Myocyte (in vitro differentiated cells): Measurements from ENCODE around the gene PCMTD2. TPM values are rescaled to one million over a fixed set of nuclear protein-coding genes. Genes with fewer than 3 reads are reported as not detected.
"Not testable (repeated sequence)": the region's sequence is repeated elsewhere in the genome, so short reads cannot be mapped to it uniquely, and the experiment has no call there.

Experiments
- DNase-seq: peaks from one replicate; pipeline ENCODE4 v3.0.0-alpha.2; 2012; ENCODE audit warnings: low read depth
- total RNA-seq: library from RNA; depleted of rRNA; stranded (reverse); fragments of >200 nt; gene quantifications from 2 replicates; pipeline ENCODE4 v1.2.3, GENCODE V29; 2014

The PCMTD2 gene
- total RNA-seq, 1 donor from 2014 or later: 62.3 TPM

GRCh38 chr20:64285579-64286446, 30.3 kb downstream of the PCMTD2 start:
- peak; percentile 56 for DNase-seq

GRCh38 chr20:64286447-64287263, 31.1 kb downstream of the PCMTD2 start:
- not testable (repeated sequence) for DNase-seq

- DNase-seq: not testable (repeated sequence)
Observed at GRCh38 chr20:64287264-64287590, 31.7 kb downstream of the PCMTD2 start.

DNA sequence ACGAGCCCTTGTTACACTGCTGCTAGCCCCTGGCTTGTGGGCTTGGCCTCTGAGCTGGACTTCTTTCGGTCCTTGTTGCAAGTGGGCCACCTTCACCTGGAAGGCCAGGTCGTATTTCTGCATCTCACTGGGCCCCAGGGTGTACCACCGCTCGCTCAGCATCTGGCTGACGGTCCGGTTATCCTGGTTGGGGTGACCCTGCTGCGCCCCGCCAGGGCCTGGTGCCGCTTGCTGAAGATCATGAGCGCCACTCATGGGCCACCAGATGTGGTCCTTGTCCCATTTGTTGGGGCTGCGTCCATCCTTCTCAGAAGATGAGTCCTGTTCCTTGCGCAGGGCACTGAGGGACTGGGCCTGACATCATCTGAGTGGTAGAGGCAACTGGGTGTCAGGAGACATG, 36.6 kb downstream of the PCMTD2 start:
- DNase-seq: not testable (repeated sequence)

DNA sequence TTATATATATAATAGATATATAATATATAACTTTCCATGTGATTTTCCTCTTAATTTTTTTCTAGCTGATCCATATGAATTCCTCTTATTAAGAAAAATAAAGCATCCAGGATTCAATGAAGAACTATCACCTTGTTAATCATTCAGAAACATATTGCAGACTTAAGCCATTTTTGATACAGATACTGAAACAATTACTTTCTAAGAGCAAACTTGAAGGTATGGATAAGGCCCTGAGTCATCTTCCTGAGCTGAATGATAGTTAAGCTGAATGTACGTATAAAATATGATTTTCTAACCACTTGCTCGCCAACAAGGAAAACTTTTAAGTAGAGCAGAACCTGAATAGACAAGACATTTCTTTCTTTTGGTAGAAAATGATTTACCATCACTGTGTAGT, 47.5 kb downstream of the PCMTD2 start:
- not testable (repeated sequence) for DNase-seq

DNA sequence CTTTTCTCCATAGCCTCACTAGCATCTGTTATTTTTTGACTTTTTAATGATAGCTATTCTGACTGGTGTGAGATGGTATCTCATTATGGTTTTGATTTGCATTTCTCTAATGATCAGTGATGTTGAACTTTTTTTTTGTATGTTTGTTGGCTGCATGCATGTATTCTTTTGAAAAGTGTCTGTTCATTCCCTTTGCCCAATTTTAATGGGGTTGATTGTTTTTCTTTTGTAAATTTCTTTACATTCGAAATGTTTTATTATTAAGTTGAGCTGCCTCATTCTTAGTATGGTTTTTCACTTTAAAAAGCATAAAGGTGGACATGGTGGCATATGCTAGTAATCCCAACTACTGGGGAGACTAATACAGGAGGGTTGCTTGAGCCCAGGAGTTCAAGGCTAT, 58.2 kb downstream of the PCMTD2 start:
- DNase-seq: not testable (repeated sequence)

GRCh38 chr20:64315381-64315780, 59.8 kb downstream of the PCMTD2 start:
- not testable (repeated sequence) for DNase-seq

- DNase-seq: not testable (repeated sequence)
Observed at GRCh38 chr20:64315884-64316283, 60.3 kb downstream of the PCMTD2 start.

DNA sequence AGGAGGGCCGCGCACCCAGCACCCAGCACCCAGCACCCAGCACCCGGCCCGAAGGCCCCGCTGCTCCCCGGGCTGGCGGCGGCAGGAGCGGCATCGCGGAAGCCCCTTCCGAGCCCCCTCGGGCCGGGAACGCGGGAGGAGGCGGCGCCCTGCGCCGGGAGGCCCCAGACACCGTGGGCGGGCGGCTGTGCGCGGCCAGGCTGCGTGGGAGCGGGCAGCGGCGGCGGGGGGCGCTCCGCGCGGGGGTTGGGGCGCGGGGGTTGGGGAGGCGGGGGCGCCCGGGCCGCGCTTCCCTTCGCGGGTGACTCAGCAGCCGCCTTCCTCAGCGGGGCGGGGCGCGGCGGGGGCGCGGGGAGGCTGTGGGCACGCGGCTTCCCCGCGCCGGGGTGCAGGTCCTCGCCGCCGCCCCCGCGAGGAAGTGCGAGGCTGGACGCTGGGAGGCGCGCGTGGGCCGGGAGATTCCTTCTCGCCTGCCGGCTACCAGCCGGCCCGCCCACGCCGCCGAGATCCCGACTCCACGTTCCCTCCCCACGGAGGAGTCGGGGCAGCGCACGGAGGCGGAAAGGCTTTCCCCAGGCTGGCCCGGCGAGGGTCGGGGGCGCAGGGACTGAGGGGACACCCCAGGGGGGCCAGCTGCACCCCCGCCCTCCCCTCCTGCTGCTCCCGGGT, 61.0 kb downstream of the PCMTD2 start:
- not testable (repeated sequence) for DNase-seq

DNA sequence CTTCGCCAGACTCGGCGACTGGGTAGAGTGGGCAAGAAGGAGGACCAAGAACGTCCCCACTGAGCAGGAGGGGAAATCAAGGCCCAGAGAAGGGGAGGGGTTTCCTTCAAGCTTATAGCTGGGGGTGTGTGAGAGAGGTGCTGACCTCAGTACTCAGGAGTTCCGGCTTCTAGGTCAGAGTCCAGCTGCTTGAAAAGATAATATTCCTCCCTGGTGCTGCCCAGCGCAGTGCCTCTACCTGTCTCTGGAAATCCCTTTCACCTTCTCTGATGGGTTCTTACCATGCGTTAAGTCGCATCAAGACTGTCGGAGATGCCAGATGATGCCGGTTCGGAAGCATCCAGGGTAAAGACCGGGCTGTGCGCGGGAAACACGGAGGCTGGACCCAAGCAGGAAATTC, 61.8 kb downstream of the PCMTD2 start:
- not testable (repeated sequence) for DNase-seq

- not testable (repeated sequence) for DNase-seq
Observed at GRCh38 chr20:64318056-64318455, 62.5 kb downstream of the PCMTD2 start.

GRCh38 chr20:64322031-64322789, 66.7 kb downstream of the PCMTD2 start:
- DNase-seq: not testable (repeated sequence)

Other genes starting within 250 kb of the PCMTD2 start
- gene C20orf204, start 219.6 kb upstream of the PCMTD2 start, total RNA-seq: 0.45 and 0.47 TPM in 2 replicates
- gene SOX18, start 206.1 kb upstream of the PCMTD2 start, total RNA-seq: not detected in 2 replicates
- 18.9 and 21.6 TPM in 2 replicates for gene TCEA2, start 192.6 kb upstream of the PCMTD2 start, total RNA-seq
- 10.7 and 16.4 TPM in 2 replicates for gene RGS19, start 176.2 kb upstream of the PCMTD2 start, total RNA-seq
- gene OPRL1, start 175.7 kb upstream of the PCMTD2 start, total RNA-seq: 1.0 and 1.1 TPM in 2 replicates
- gene LKAAEAR1, start 171.3 kb upstream of the PCMTD2 start, total RNA-seq: 0.24 TPM in 1 of 2 replicates, not detected in the other
- gene NPBWR2, start 148.2 kb upstream of the PCMTD2 start, total RNA-seq: not detected in 2 replicates
- gene MYT1, start 91.3 kb upstream of the PCMTD2 start, total RNA-seq: not detected in 2 replicates